ENCODE results near the gene LMTK2.

The LMTK2 gene

DNA sequence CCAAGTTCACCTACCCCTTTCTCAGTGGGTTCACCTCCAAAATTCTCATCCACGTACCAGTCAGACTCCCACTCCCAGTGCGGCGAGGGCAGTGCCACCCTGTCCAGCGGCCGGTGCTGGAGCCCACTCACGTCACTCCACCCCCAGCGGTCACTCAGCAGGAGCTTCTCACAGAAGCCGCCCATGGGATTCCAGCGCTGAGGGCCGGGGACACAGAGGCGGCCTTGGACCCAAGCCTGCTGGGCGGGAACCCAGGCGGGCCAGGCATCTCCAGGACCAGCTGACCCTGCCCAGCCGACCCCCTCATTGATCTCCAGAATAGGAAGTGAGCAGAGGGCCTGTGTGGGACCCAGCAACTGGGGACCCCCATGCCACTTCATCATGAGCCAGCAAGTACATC lies 138.2 kb downstream of the LMTK2 start:
- Mint-ChIP-seq H3K27me3 (ENCODE audit: low read depth, poor library complexity) (peaks cover 5% of the 10 kb centered on the region), H3K4me1 (peaks cover 13% of the 10 kb centered on the region), H3K4me3 (no peak overlapping the region), H3K27ac (no peak overlapping the region), H3K36me3 (ENCODE audit: low read depth) (peaks cover 14% of the 10 kb centered on the region), H3K9me3 (no peaks in the 10 kb centered on the region)
- DNase-seq, result no peak
- TF ChIP-seq, protein P1, sequence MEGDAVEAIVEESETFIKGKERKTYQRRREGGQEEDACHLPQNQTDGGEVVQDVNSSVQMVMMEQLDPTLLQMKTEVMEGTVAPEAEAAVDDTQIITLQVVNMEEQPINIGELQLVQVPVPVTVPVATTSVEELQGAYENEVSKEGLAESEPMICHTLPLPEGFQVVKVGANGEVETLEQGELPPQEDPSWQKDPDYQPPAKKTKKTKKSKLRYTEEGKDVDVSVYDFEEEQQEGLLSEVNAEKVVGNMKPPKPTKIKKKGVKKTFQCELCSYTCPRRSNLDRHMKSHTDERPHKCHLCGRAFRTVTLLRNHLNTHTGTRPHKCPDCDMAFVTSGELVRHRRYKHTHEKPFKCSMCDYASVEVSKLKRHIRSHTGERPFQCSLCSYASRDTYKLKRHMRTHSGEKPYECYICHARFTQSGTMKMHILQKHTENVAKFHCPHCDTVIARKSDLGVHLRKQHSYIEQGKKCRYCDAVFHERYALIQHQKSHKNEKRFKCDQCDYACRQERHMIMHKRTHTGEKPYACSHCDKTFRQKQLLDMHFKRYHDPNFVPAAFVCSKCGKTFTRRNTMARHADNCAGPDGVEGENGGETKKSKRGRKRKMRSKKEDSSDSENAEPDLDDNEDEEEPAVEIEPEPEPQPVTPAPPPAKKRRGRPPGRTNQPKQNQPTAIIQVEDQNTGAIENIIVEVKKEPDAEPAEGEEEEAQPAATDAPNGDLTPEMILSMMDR (IDR thresholded peaks at IDR 0.05), result no peak

DNA sequence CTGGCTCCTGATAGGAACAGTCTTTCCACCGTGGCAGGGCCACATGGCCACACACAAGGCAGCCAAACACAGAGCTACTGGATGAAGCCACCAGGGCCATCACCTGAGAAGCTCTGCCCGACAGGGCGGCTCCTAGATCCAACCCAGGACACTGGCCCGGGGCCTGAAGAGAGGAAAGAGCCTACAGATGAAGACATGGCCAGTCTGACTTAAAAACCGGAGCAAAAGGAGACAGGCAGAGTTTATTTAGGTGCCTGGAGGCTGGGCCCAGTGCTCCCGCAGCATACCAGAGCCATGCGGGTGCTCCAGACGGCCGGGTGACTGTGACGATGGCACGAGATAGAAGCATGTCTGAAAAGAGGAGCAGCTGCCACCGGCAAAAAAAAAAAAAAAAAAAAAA lies 141.5 kb downstream of the LMTK2 start:
- no peaks in the 10 kb centered on the region for H3K9me3 Mint-ChIP-seq
- TF ChIP-seq, protein P1 (IDR thresholded peaks at IDR 0.05), result no peak
- no peak for DNase-seq
- no peak overlapping the region for H3K4me3 Mint-ChIP-seq
- peaks cover 4% of the 10 kb centered on the region for H3K36me3 Mint-ChIP-seq (ENCODE audit: low read depth)
- peak overlapping the region; percentile 71 for H3K27ac Mint-ChIP-seq
- peaks cover 13% of the 10 kb centered on the region for H3K27me3 Mint-ChIP-seq (ENCODE audit: low read depth, poor library complexity)
- H3K4me1 Mint-ChIP-seq, result peaks cover 37% of the 10 kb centered on the region

DNA sequence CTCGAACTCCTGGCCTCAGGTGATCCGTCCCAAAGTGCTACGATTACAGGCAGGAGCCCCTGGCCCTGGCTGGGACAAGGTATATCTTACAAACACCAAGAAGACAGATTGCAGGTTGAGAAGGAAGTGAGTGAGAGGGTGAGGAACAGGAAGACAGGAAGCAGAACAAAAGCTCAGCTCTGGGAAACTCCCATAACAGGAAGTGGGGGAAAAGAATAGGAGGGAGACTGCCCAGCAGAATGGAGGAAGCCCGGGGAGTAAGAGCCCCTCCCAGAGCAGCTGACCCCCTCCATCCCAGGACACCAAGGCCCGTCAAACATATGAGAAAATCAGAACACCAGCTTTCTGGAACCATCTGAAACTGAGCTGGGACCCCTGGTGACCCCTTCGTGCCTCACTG lies 142.4 kb downstream of the LMTK2 start:
- TF ChIP-seq, protein P1 (IDR thresholded peaks at IDR 0.05), result no peak
- peaks cover 4% of the 10 kb centered on the region for H3K36me3 Mint-ChIP-seq (ENCODE audit: low read depth)
- no peak overlapping the region for H3K4me3 Mint-ChIP-seq
- H3K4me1 Mint-ChIP-seq, result peaks cover 41% of the 10 kb centered on the region
- H3K27ac Mint-ChIP-seq, result peak overlapping the region; percentile 91
- DNase-seq, result no peak
- peaks cover 13% of the 10 kb centered on the region for H3K27me3 Mint-ChIP-seq (ENCODE audit: low read depth, poor library complexity)
- H3K9me3 Mint-ChIP-seq, result no peaks in the 10 kb centered on the region

DNA sequence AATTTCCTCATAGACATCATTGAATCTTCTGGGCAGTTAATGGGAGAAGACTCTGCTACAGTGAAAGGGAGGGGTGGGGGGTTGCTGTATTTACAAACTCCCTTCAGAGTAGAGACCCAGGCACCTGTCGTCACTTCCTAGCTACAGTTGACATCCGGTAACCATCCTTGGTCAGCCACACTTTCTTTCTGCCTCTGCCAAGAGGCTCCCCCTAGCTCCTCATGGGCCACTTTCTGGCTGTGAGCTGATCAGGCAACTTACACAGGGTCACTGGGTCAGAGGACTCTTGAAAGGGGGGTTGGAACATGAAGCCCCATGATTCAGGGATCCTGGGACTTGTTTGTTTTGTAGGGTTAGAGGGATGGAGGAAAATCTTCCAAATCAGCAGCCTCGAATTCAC lies 144.1 kb downstream of the LMTK2 start:
- Mint-ChIP-seq H3K36me3 (ENCODE audit: low read depth) (peaks cover 10% of the 10 kb centered on the region), H3K9me3 (no peaks in the 10 kb centered on the region), H3K27ac (no peak overlapping the region), H3K27me3 (ENCODE audit: low read depth, poor library complexity) (peaks cover 13% of the 10 kb centered on the region), H3K4me3 (peak overlapping the region; percentile 92), H3K4me1 (peaks cover 41% of the 10 kb centered on the region)
- TF ChIP-seq, protein P1 (IDR thresholded peaks at IDR 0.05), result no peak
- DNase-seq, result no peak

DNA sequence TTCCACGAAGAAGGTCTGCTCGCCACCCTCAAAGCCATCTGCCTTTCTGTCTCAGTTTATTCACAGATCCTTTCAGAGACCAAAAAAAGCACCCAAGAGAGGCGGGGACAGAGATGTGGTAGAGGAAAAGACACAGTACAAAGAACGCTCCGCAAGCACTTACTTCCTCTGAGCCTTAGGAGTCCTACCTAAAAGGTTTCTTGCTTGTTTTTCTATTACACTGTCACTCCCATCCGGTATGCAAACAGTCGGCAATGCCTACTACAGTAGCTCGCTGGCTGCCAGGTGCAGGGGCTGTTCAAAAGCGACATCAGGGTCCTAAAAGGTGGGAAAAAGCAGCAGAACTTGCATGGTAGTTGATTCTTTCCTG lies 144.6 kb downstream of the LMTK2 start:
- Mint-ChIP-seq H3K4me1 (peaks cover 41% of the 10 kb centered on the region), H3K36me3 (ENCODE audit: low read depth) (peaks cover 10% of the 10 kb centered on the region), H3K27ac (no peak overlapping the region), H3K9me3 (no peaks in the 10 kb centered on the region), H3K27me3 (ENCODE audit: low read depth, poor library complexity) (peaks cover 13% of the 10 kb centered on the region), H3K4me3 (peak overlapping the region; percentile 92)
- TF ChIP-seq, protein P1 (IDR thresholded peaks at IDR 0.05), result no peak
- DNase-seq, result no peak

DNA sequence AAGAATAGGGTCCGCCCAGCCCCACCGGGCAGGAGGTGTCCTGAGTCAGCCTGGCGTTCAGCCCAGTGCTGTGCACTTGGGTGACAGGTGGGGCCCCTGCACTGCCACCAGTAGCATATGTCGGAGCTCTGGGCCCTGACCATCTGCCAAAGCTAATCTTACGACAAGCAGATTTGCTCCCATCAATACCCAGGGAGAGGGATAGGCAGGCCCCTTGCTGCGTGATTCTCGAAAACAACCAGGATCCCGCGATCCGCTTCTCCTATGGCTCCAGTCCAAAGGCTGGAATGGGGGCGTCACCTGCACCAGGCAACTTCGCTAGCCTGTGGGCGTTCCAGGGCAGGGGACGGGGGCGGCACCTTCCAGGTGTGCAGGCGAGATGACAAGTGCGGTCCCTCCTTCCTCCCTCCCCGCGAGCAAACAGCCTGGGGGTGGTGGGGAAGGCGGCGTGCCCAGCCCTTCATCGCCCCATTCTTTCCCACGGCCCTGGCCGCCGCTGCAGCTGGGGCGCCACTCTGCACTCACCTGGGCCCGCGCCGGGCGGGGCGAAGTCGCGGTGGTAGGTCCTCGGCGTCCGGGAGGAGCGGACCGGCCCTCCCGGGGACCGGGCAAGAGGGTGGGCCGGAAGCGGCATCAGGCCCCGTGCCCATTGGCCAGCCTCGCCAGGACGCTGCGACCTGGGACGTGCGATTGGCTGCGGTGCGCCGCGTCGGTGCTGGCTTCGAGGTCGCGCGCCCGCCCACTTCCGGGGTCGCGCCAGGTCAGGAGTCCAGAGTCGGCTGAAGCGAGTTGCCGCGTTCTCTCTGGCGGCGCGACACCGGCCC lies 145.2 kb downstream of the LMTK2 start, which contains the start of gene TECPR1:
Gene TECPR1 (minus strand): TSS at position 632 of the 824 bp plus-strand sequence. CDS start 6,086 bp downstream, outside the sequence.
- H3K27me3 Mint-ChIP-seq (ENCODE audit: low read depth, poor library complexity), result peaks cover 13% of the 10 kb centered on the region
- peaks cover 10% of the 10 kb centered on the region for H3K36me3 Mint-ChIP-seq (ENCODE audit: low read depth)
- DNase-seq, result peak; percentile 94
- H3K27ac Mint-ChIP-seq, result peak within 1 kb of the TSS; percentile 65
- TF ChIP-seq, protein P1 (IDR thresholded peaks at IDR 0.05), result no peak
- H3K9me3 Mint-ChIP-seq, result no peaks in the 10 kb centered on the region
- H3K4me1 Mint-ChIP-seq, result peaks cover 41% of the 10 kb centered on the region
- peak within 1 kb of the TSS; percentile 92 for H3K4me3 Mint-ChIP-seq
